Activated CD4-positive, alpha-beta T cell treated with anti-CD3 and anti-CD28 coated beads for 4 hours (primary cell): Measurements from ENCODE around the gene GOT2.
A peak's percentile ranks its signal among the peaks of the same experiment; 100 is the strongest.
"Not testable (repeated sequence)": the region's sequence is repeated elsewhere in the genome, so short reads cannot be mapped to it uniquely, and the experiment has no call there.

Experiments
- DNase-seq, 2 donors: peaks; one replicate each; pipeline ENCODE4 v3.0.0-alpha.2; 2020

Gene GOT2

GRCh38 chr16:58716468-58716867 is 17.6 kb downstream of the GOT2 start:
- no peak for DNase-seq

GRCh38 chr16:58713742-58714141 is 20.4 kb downstream of the GOT2 start:
- DNase-seq: no peak

- no peak for DNase-seq
Observed at GRCh38 chr16:58709333-58709732, 24.8 kb downstream of the GOT2 start.

- DNase-seq: no peak
Observed at GRCh38 chr16:58699151-58699550, 35.0 kb downstream of the GOT2 start.

GRCh38 chr16:58695368-58695767 is 38.7 kb downstream of the GOT2 start:
- DNase-seq: no peak

GRCh38 chr16:58692450-58692849 is 41.7 kb downstream of the GOT2 start:
- no peak for DNase-seq

GRCh38 chr16:58686985-58687706 is 47.0 kb downstream of the GOT2 start:
- not testable (repeated sequence) for DNase-seq

- DNase-seq: no peak
Observed at GRCh38 chr16:58685084-58685449, 49.0 kb downstream of the GOT2 start.

GRCh38 chr16:58684354-58685083 is 49.6 kb downstream of the GOT2 start, which contains the start of gene SLC38A7:
SLC38A7 (minus strand) TSS chr16:58684770; CDS start chr16:58680126, 4,644 bp downstream.
- peak; percentile 67 to 75 for DNase-seq

- DNase-seq: no peak
Observed at GRCh38 chr16:58684001-58684353, 50.1 kb downstream of the GOT2 start.

GRCh38 chr16:58679763-58680162 is 54.4 kb downstream of the GOT2 start:
- no peak for DNase-seq

GRCh38 chr16:58678716-58679115 is 55.4 kb downstream of the GOT2 start:
- DNase-seq: no peak

GRCh38 chr16:58678269-58678668 is 55.8 kb downstream of the GOT2 start:
- no peak for DNase-seq

- DNase-seq: no peak
Observed at GRCh38 chr16:58670946-58671583, 63.1 kb downstream of the GOT2 start.

GRCh38 chr16:58670177-58670576 is 63.9 kb downstream of the GOT2 start:
- no peak for DNase-seq

GRCh38 chr16:58665200-58665599 is 68.9 kb downstream of the GOT2 start:
- DNase-seq: no peak

GRCh38 chr16:58661199-58661830 is 72.8 kb downstream of the GOT2 start:
- DNase-seq: no peak

GRCh38 chr16:58659911-58660310 is 74.2 kb downstream of the GOT2 start:
- DNase-seq: not testable (repeated sequence)

- DNase-seq: no peak
Observed at GRCh38 chr16:58658796-58659211, 75.3 kb downstream of the GOT2 start.
